Astrocyte (in vitro differentiated cells and primary cell): ENCODE measurements around the gene ZNF292.
"Not testable (repeated sequence)": the region's sequence is repeated elsewhere in the genome, so short reads cannot be mapped to it uniquely, and the experiment has no call there.

ENCODE experiments used
- EZH2 ChIP-seq: IDR thresholded peaks from 2 replicates; pipeline ENCODE4 v1.6.1; 2012; ENCODE audit warnings: mild to moderate bottlenecking, low read length, inconsistent platforms; ENCODE audit not compliant: insufficient read depth
- TF ChIP-seq, protein P1 (sequence below): IDR thresholded peaks from 2 replicates; pipeline ENCODE4 v1.5.1; 2011; ENCODE audit warnings: low read depth, mild to moderate bottlenecking, inconsistent platforms, low read length, moderate library complexity; ENCODE audit not compliant: insufficient read depth

DNA sequence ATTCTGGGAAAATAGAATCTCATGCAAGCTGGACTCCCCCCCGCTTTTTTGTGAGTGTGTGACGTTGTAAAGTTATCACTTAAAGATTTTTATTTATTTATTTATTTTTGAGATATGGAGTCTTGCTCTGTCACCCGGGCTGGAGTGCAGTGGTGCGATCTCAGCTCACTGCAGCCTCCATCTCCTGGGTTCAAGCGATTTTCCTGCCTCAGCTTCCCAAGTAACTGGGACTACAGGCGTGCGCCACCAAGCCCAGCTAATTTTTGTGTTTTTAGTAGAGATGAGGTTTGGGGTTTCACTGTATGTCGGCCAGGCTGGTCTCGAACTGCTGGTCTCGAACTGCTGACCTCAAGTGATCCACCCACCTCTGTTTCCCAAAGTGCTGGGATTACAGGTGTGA lies 2.2 kb downstream of the ZNF292 start:
- TF ChIP-seq, protein P1, sequence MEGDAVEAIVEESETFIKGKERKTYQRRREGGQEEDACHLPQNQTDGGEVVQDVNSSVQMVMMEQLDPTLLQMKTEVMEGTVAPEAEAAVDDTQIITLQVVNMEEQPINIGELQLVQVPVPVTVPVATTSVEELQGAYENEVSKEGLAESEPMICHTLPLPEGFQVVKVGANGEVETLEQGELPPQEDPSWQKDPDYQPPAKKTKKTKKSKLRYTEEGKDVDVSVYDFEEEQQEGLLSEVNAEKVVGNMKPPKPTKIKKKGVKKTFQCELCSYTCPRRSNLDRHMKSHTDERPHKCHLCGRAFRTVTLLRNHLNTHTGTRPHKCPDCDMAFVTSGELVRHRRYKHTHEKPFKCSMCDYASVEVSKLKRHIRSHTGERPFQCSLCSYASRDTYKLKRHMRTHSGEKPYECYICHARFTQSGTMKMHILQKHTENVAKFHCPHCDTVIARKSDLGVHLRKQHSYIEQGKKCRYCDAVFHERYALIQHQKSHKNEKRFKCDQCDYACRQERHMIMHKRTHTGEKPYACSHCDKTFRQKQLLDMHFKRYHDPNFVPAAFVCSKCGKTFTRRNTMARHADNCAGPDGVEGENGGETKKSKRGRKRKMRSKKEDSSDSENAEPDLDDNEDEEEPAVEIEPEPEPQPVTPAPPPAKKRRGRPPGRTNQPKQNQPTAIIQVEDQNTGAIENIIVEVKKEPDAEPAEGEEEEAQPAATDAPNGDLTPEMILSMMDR = not testable (repeated sequence)
- TF ChIP-seq EZH2 = not testable (repeated sequence)
